HL-60 (cell line): ENCODE measurements around the gene CLDN7.

Source experiments
- GABPA ChIP-seq: IDR thresholded peaks from 2 replicates; pipeline ENCODE4 v1.6.1; 2012; ENCODE audit warnings: low read depth
- POLR2AphosphoS5 ChIP-seq: IDR thresholded peaks from 2 replicates; pipeline ENCODE4 v1.6.1; 2012; ENCODE audit warnings: low read depth
- TF ChIP-seq, protein P1 (sequence below): IDR thresholded peaks from one replicate; pipeline ENCODE4 v1.5.1; 2011; ENCODE audit warnings: low read length, control low read depth, inconsistent platforms; ENCODE audit not compliant: insufficient read depth

- TF ChIP-seq, protein P1, sequence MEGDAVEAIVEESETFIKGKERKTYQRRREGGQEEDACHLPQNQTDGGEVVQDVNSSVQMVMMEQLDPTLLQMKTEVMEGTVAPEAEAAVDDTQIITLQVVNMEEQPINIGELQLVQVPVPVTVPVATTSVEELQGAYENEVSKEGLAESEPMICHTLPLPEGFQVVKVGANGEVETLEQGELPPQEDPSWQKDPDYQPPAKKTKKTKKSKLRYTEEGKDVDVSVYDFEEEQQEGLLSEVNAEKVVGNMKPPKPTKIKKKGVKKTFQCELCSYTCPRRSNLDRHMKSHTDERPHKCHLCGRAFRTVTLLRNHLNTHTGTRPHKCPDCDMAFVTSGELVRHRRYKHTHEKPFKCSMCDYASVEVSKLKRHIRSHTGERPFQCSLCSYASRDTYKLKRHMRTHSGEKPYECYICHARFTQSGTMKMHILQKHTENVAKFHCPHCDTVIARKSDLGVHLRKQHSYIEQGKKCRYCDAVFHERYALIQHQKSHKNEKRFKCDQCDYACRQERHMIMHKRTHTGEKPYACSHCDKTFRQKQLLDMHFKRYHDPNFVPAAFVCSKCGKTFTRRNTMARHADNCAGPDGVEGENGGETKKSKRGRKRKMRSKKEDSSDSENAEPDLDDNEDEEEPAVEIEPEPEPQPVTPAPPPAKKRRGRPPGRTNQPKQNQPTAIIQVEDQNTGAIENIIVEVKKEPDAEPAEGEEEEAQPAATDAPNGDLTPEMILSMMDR, result no peak
- TF ChIP-seq POLR2AphosphoS5 (no peak), GABPA (no peak)
These were observed 45.7 kb upstream of the CLDN7 start for GRCh38 chr17:7307686-7308624.
